GM19238 (cell line): ENCODE results near the gene GALE.
"Not testable (repeated sequence)": the region's sequence is repeated elsewhere in the genome, so short reads cannot be mapped to it uniquely, and the experiment has no call there.

Experiments
- DNase-seq: peaks from one replicate; pipeline ENCODE4 v3.0.0; 2011; ENCODE audit warnings: low spot score; ENCODE audit not compliant: insufficient read length

The GALE gene

DNA sequence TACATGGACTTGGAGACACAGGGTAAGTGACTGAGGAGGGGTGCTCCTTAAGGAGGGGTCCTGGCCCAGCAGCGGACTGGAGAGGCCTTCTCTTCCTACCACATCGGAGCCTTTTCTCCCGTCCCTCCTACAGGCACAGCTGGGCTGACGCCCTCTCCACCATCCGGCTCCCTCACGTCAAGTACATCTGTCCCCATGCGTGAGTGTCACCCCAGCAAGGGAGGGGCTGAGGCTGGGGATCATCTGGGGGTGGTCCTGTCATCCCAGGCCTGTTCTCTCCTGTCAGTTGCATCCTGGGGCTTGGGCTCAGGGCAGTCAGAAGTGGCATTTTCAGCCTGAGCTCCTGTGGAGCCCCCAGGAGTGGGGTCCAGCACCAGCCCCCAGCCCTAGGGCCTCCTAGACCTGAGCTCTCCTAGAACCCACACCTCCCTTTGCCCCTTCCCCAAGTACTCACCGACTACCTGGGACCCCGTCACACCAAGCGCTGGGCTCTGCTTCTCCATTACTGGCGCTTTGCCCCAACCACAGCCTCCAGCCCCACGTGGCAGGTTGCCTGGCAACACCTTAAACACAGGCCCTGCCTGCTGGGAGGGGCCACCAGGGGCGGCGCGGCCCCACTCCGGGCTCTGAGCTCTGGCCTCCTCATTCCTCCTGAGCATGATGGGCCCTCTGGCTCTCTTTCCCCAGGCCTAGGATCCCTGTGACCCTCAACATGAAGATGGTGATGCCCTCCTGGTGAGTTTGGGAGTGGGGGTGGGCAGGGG is 7.4 kb downstream of the GALE start:
- no peak for DNase-seq

DNA sequence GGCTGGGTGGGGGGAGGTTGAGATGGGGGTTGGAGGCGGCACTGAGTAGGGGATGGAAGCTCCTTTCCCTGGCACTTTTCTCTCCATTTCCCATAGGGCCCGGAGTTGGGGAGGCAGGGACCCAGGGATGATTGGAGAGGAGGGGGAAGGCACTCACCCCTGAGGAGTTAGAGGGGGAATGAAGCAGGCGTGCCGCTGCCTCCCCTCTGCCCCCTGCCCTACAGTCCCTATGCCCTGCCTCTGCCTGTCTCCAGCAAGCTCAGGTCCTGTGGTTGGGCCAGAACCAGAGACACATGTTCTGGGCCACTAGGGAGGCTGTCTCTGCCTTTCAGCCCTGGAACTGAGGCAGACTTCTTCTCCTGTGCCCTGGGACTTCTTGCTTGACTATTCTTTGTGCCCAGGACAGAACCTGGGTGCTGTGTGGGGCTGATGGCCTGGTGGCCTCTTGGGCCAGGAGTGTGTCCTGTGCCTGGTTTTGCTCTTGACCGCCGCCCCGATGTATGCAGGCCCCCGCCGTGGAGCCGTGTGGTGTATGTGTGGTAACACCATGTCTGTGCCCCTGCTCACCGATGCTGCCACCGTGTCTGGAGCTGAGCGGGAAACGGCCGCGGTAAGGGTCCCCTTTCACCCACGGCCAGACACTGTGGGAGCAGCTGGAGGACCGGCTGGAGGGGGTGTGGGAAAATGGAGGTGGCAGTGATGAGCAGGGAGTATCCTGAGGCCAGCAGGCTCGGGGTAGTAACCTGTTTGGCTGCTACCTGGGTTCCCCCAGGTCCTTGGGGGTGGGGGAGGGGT is 8.2 kb downstream of the GALE start:
- DNase-seq, result no peak

DNA sequence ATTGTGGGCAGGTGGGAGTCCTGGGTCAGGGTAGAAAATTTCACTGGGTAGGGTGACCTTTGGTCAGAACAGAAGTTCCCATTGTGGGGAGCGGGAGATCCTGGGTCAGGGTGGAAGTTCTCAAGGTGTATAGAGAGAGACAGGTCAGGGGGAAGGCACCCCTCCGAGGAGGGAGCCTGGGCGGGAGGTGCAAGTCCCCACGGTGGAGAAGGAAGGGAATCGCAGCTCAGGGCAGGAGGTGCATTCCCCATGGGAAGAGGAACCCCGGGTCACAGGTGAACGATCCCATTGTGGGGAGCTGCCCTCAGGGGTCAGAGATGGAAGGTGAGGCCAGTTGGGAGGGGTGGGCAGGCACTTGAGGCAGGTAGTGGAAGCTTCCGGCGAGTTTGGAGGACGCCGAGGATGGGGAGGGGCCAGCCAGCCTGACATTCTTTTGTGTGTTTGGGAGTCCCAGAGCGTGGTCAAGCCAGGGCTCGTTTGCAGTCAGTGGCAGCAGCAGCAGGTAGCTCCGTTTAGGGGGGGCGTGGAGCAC is 9.0 kb downstream of the GALE start:
- DNase-seq, result no peak

DNA sequence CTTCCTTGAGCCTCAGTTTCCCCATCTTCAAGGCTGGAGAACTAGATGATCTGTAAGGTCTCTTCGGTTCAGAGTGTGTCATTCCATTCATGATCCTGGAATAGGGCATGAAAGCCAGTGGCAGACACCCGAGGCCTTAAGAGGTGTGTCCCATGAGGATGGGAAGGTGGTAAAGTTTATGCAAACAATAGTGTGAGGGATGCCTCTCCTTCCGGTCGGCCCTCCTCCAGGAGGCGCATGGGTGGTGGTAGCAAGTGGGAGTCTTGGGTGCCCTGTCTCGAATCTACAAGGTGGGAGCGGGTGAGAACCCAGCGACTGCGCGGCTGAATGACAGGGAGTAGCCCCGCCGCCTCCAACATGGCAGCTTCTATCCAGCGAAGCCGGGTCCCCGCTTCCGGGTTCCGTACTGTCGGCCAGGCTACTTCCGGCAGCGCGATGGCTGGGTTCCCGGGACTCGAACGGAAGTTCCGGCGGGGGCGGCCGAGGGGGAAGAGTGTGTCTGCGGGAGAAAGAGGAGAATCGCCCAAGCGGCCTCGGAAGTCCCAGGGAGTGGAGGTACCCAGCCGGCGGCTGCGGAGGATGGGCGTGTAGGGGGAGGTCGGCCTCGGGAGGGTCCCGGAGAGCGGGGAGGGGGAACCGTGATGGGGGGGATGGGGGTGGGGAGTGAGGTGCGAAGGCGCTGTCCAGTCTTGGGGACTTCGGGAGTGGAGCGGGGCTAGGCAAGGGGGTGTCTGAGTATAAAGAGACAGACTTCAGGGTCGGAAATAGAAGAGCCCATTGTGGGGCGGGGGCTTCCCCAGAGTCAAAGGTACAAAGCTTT is 9.6 kb downstream of the GALE start, which contains the start of gene LYPLA2:
Gene LYPLA2, plus strand, starts transcription at position 450 of the 820 bp plus-strand sequence. CDS start 1,538 bp downstream, outside the sequence.
- DNase-seq, result peak; percentile 95

DNA sequence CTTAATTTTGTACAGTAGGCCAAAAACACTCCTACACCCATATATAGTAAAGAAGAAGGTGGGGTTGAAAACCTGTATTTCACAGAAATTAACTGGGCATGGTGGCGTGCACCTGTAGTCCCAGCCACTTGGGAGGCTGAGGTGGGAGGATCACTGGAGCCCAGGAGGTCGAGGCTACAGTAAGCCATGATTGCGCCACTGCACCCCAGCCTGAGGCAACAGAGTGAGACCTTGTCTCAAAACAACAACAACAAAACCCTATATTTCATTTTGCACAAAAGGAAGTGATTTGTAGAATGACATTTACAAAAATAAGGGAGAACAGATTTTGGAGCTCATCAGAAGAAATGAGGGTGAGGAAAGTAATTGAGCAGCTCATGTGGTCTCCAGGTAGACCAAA is 11.9 kb downstream of the GALE start:
- DNase-seq, result no peak

DNA sequence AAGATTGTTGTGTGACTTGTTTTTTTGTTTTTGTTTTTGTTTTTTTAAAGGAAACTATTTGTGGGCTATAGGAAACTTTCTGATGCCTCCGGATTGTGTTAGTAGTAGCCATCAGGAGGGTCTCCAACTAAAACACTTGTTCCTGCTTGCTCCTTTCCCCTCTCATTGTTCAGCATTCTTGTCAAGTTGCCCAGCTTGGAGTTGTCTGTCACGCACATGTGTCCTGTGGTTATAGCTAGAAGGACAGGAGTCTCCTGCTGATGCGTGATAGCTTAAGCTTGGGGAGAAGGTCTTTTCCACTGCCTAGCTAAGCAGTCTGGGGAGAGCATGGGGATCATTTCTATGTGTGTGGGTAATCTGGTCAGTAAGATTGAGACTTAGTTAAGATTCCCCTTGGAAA is 12.9 kb downstream of the GALE start:
- DNase-seq, result no peak

DNA sequence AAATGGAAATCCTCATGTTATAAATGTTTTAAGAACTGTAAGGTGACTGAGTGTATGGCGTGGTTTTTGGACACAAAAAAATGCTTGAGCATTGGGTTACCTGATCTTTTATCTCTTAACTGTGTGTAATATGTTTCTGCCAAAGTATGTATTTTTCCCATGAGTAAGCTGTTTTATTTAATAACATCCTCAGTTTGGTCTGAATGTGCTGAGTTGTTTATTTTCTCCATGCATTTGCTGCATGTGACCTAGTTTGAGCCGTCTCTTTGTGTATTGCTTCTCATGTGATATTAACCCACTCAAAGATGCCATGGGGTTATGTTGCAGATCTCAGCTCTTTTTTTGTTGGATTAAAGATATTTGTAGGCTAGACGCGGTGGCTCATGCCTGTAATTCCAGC is 15.7 kb downstream of the GALE start:
- DNase-seq, result no peak

DNA sequence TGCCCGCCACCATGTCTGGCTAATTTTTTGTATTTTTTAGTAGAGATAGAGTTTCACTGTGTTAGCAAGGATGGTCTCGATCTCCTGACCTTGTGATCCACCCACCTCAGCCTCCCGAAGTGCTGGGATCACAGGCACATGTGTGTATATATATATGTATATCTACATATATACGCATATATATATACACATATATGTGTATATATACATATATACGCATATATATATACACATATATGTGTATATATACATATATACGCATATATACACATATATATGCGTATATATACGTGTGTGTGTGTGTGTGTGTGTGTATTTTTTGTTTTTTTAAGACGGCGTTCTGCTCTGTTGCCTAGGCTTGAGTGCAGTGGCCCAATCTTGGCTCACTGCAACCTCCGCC is 17.4 kb downstream of the GALE start:
- DNase-seq, result not testable (repeated sequence)

DNA sequence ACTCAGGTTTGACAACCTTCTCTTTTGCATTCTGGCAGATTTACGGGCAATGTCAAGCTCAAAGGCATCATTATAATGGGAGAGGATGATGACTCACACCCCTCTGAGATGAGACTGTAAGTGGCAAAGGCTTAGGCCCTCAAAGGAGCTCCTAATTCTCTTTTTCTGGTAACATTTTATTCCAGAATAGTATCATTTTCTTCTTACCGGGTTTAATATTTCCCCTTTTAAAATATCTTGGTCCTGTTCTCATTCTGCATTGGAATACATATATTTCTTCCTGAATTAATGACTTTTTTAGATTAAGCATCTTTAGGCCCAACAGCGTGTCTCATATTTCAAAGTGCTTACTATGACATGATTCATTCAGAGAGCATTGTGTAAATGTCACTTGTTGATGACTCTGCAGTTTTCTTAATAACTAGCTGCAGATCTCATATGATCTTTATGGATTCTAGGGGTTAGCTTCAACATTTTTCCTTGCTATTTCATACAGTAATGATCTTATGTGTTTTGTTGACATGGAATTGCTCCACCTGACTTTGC is 20.7 kb downstream of the GALE start:
- no peak for DNase-seq

DNA sequence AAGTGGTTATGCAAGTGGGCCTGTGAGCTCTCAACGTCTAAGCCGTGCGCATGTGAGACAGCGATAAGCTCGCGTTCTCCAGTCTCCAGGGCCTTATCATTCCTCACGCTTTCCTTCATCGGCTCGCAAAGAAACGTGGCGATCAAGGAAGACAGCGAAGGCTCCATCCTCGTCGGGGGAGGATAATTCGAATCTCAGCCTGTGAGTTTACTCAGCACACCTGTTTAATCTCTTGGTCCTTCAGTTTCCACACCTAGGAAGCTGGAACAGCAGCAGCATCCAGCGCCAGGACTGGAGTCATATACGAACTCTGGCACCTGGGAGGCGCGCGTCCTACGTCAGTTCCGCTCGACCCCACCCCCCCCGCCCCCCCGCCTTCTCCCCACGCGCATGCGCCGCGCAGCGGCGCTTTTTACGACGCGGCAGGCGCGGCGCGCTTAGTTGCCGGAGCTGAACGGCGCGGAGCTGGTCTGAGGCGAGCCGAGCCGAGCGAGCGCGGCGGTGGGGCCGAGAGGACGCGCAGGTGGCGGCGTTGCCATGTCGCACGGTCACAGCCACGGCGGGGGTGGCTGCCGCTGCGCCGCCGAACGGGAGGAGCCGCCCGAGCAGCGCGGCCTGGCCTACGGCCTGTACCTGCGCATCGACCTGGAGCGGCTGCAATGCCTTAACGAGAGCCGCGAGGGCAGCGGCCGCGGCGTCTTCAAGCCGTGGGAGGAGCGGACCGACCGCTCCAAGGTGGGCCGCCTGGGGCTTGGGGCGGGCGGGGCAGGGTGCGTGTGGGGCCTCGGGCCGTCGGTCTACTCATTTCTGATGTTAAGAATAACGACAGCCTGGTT is 22.4 kb downstream of the GALE start, which contains the start of gene PITHD1:
Gene PITHD1, plus strand, starts transcription at position 440 of the 836 bp plus-strand sequence. Its CDS starts 98 bp downstream, at position 538.
- peak; percentile 93 for DNase-seq

DNA sequence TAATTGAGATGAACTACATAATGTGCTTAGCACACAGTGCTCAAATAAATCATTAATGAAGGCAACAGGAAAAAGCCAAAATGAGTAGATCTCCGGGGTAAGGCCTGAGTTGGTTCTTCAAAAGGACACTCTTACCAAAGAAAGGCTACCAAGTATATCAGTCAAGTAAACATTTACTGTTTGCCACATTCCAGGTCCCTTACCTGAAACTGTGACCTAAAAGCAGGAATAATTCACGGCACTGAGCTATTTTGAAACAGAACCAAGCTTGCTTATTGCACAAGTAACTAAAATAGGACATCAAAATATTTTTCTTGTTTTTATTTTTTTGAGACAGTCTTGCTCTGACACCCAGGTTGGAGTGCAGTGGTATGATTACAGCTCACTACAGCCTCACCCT is 24.3 kb downstream of the GALE start:
- DNase-seq, result no peak

DNA sequence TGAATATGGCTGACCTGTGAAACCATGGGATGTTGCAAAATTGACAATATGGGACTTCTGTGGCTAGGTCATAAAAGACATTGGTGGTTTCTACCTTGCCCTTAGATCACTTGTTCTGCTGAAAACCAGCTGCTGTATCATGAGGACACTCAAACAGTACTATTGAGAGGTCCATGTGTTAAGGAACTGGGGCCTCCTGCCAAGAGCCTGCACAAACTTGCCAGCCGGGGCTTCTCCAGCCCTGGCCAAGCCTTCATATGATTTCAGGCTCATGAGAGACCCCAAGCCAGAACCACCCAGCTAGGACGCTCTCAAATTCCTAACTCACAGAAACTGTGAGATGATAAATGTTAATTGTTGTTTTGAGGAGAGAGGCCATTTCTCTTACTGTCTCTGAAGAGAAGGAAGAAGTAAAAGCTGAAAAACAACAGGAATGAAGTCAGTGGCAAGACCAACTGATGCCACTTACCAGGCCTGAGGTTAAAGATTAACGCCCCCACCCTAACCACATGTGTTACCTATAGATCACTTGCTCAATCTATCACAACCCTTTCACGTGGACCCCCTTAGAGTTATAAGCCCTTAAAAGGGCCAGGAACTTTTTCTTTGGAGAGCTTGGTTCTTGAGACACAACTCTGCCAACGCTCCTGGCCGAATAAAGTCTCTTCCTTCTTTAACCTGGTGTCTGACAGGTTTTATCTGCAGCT is 26.2 kb downstream of the GALE start:
- no peak for DNase-seq

DNA sequence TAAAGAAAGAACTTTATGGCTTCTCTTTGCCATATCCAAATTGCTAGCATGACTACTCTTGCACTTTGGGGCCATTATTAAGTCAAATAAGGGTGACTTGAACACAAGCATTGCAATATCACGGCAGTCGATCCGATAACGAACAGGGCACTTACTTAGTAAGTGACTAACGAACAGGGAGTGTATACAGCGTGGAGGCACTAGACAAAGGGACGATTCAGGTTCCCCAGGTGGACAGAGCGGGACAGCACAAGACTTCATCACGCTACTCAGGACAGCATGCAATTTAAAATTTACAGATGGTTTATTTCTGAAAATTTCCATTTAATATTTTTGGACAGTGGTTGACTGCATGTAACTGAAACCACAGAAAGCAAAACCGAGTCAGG is 27.7 kb downstream of the GALE start:
- DNase-seq, result no peak

DNA sequence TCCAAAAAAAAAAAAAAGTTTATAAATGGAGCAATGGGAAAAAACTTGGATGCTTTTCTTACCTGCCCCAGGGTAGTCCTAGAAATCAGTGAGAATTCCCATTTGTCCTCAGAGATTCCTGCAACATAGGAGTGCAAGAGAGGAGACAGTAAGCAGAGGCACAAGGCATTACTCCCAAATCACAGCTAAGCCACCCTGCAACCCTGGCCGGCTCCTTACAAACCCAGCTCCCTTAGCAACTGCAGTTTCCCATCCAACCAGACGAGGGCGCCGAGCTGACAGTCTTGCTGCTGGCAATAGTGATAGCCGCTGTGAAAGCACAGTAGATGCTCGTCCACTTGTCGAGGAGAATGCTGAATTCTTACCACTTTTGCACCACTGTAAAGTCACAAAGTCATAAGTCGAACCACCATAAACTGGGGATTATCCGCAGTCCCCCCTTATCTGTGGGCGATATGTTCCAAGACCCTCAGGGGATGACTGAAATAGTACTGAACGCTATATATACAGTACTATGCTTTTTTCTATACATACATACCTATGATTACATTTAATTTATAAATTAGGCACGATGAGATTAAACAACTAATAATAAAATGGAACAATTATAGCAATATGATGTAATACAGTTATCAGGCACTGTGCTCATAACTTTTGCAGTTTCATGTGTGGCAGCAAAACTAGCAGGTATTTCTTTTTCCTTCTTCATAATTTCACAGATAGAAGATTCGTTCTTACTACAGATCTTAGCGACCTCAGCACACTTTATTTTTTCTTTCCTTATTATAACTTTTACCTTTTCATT is 28.3 kb downstream of the GALE start:
- DNase-seq, result no peak

DNA sequence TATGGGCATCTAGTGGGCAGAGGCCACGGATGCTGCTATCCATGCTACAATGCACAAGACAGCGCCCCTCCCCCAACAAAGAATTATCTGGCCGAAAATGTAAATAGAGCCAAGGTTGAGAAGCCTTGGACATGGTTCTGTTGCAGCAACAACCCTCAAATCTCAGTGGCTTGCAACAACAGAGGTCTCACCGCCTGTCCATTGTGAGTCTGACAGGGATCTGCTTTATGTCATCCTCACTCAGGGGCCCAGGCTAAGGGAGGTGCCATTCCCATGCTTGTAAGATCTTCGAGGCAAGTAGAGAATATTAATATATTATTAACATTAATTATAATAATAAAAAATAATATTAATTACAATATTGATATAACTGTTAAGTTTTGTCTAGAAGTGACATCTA is 31.8 kb downstream of the GALE start:
- DNase-seq, result no peak

DNA sequence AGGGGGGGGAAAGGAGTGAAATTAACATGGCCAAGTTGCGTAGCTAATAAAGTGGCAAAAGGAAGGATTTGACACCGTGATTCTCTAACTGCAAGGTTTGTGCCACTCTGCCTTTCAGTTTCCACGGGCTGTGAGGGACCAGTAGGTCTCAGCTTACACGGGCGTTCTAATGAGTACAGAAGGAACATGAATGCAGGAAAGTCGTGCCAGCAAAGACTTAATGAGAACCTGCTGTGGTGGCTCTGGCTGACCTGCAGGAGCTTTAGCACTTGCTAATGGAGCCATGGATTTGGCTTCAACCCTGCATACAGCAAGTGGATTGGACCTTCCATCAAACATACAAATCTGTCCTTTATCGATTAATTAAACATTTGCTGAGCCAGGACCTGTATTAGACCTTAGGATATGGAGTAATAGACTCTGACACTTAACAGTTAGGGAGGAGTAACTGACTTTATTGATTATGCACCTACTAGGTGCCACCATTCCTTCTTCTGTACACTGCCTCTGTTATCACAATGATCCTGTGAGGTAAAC is 37.4 kb downstream of the GALE start:
- DNase-seq, result no peak

DNA sequence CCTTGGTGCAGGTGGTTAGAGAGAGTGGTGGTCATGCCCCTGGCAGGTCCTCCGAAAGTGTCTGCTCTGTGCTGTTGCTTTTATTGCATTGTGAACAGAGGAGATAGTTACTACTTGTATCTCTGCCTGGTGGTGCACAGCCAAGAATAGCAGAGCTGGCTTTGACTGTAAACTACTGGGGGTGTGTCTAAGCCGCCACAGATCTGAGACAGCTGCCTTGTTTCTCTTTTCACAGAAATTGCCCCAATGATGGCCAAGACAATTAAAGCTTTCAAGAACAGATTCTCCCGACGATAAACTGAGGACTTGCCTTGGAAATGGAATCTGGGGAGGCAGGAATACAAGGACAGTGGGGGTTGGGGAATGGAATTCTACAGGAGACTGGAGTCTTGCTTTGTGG is 41.3 kb downstream of the GALE start:
- DNase-seq, result no peak

DNA sequence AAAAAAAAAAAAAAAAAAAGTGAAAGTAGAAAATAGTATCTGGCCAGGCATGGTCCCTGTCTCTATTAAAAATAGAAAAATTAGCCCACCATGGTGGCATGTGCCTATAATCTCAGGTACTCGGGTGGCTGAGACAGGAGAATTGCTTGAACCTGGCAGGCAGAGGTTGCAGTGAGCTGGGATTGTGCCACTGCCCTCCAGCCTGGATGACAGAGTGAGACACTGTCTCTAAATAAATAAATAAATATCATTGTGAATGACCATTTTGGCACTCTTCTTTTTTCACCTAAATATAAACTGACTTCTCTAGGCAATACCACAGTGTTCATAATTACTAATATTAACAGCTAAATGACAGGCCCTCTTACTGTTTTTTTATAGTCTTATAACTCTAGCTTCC is 42.7 kb downstream of the GALE start:
- DNase-seq, result no peak

DNA sequence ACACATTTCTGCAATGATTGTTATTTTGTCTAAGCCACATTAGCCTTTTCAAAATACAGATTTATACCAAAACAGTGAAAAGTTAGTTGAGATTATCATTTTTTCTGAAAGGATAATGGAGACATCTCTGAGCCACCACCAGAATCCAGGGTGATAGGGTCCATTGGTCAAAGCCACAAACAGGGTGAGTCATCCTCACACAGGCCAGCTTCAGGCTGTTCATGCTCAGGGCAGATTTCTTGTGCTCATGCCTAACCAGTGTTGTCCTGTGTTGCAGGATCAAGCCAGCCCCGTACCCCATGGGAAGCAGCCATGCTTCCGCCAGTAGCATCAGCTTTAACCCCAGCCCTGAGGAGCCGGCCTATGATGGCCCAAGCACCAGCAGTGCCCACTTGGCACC is 43.9 kb downstream of the GALE start:
- no peak for DNase-seq
